GM19324 (cell line): Measurements from ENCODE around the gene DHRS4L2.
"Not testable (repeated sequence)": the region's sequence is repeated elsewhere in the genome, so short reads cannot be mapped to it uniquely, and the experiment has no call there.

ENCODE experiments used
- ATAC-seq: cut with Tn5 transposase; IDR thresholded peaks from one replicate; pipeline ENCODE4 v1.9.1; 2021; ENCODE audit warnings: mild to moderate bottlenecking, moderate library complexity; ENCODE audit not compliant: unreplicated experiment, low FRiP score

The DHRS4L2 gene

GRCh38 chr14:24013654-24014514, 25.2 kb downstream of the DHRS4L2 start:
- no peak for ATAC-seq

- not testable (repeated sequence) for ATAC-seq
These were observed 27.0 kb downstream of the DHRS4L2 start for GRCh38 chr14:24015745-24016144.

- ATAC-seq, result not testable (repeated sequence)
These were observed 30.2 kb downstream of the DHRS4L2 start for GRCh38 chr14:24018978-24019377.

GRCh38 chr14:24019944-24020343, 31.2 kb downstream of the DHRS4L2 start:
- not testable (repeated sequence) for ATAC-seq

GRCh38 chr14:24020520-24020919, 31.8 kb downstream of the DHRS4L2 start:
- not testable (repeated sequence) for ATAC-seq

- ATAC-seq, result not testable (repeated sequence)
These were observed 36.2 kb downstream of the DHRS4L2 start for GRCh38 chr14:24024939-24025418.

GRCh38 chr14:24029687-24030086, 41.0 kb downstream of the DHRS4L2 start:
- not testable (repeated sequence) for ATAC-seq

- ATAC-seq, result not testable (repeated sequence)
These were observed 42.6 kb downstream of the DHRS4L2 start for GRCh38 chr14:24031331-24031730.

GRCh38 chr14:24032727-24033418, 44.1 kb downstream of the DHRS4L2 start:
- no peak for ATAC-seq

GRCh38 chr14:24035769-24036168, 47.0 kb downstream of the DHRS4L2 start:
- ATAC-seq, result not testable (repeated sequence)

GRCh38 chr14:24036169-24036962, 47.6 kb downstream of the DHRS4L2 start:
- peak; percentile 76 for ATAC-seq

GRCh38 chr14:24036963-24037657, 48.4 kb downstream of the DHRS4L2 start:
- not testable (repeated sequence) for ATAC-seq

- no peak for ATAC-seq
These were observed 48.9 kb downstream of the DHRS4L2 start for GRCh38 chr14:24037658-24038037.

GRCh38 chr14:24038686-24039085, 50.0 kb downstream of the DHRS4L2 start:
- no peak for ATAC-seq

- ATAC-seq, result no peak
These were observed 52.0 kb downstream of the DHRS4L2 start for GRCh38 chr14:24040692-24041091.

GRCh38 chr14:24042746-24043145, 54.0 kb downstream of the DHRS4L2 start:
- no peak for ATAC-seq

GRCh38 chr14:24049002-24049401, 60.3 kb downstream of the DHRS4L2 start:
- ATAC-seq, result not testable (repeated sequence)

- ATAC-seq, result not testable (repeated sequence)
These were observed 62.0 kb downstream of the DHRS4L2 start for GRCh38 chr14:24050753-24051152.

- no peak for ATAC-seq
These were observed 62.6 kb downstream of the DHRS4L2 start for GRCh38 chr14:24051176-24051788.
